GM21825 (cell line): ENCODE data around the gene HES1.
"Not testable (repeated sequence)": the region's sequence is repeated elsewhere in the genome, so short reads cannot be mapped to it uniquely, and the experiment has no call there.

Experiments used
- ATAC-seq: cut with Tn5 transposase; IDR thresholded peaks from one replicate; pipeline ENCODE4 v1.9.1; 2021; ENCODE audit warnings: mild to moderate bottlenecking, moderate library complexity; ENCODE audit not compliant: unreplicated experiment

Gene HES1

DNA sequence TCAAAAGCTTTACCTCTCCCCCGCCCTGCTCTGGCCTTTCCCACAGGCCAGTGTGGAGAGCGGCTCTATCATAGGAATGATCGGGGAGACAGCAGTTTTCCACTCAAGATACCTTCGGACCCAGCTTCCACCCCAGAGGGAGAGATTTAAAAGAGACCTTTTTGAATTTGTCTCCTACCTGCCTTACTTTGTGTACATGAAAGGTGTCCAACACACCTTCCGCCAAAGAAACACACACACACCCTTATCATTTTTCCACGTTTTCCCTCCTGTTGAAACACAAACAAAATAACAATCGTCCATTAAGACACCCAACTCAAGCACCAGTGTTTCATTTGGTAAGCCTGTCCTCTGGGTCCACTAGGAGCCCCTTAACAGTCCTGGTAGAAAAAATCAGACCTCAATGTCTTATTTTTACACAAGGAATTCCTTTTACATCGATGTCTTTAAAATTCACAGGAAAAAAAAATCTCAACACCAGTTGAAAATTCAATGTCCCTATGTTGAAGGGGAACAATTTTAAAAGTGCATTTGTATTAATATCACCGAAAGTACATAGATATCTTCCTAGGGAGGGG is 4.0 kb downstream of the HES1 start:
- ATAC-seq: no peak

DNA sequence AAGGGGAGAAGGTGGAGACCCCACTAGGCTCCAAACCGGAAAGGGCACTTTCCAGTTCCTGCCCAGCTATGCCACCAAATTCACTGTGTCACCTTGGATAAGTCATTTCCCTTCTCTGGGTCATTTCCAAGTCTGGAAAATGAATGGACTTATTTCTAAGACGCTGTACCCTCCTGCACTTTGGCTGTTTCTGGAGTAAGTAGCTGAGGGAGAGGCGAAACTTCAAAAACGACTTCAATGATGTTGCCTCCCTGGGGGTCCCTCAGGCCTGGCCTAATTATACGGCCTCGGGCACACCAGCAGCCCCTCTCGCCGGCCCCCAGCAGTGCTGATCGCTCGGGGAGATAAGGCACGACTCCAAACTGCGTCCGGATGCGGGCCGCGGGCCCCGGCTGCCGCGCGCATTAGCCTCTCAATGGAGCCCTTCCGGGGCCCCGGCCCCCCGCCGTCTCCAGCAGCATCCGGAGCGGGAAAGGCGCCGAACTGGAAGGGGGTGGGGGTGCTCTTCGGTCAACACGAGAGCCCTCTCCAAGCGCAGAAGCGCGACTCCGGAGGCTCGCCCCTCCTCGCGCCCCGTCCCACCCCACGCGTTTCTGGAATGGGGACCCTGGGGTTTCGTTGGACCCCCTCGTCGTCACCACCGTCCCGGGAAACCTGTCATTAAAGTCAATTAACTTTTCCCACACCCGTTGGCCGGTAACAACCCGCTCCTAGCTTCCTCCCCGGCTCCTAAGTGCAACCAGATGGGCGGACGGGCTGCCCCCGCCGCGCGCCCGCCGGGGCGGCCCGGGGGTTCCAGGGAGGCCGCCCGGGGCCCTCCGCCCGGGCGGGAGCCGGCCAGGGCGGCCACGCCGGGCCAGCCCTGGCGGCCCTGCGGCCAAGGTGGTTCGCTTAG is 4.8 kb downstream of the HES1 start:
- no peak for ATAC-seq

DNA sequence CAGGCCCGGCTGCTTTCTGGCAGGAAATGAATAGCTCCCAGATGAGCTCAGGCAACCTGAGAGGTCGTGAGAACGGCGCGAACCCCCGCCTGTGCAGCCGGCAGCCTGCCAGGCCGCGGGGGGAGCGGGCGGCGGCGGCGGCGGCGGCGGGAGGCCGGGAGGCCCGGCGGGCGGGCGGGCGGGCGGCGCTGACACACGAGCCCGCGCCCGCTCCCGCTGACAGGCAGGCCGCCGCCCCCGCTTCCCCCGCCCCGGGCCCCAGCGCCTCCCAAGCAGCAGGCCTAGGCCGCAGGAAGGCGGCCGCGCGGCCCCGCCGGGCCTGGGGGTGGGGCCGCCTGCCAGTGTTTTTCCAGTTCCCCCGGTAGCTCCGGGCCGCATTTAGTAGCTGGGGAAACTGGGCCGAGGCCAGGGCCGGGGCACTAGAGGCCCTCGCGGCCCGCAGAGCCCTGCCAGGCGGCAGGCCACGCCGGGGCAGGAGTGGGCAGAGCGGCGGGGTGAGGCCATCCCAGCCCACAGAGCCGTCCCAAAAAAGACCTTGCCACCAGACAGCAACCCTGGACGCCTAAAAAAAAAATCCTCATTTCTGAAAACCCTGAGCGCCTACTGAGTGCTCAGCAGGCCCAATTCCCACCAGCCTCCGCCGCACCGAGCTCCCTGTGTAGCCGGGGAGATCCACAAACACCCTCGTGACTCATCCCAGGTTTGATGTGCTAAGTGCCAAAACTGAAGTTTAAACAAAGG is 5.6 kb downstream of the HES1 start:
- peak; percentile 38 for ATAC-seq

- ATAC-seq: no peak
Measured at GRCh38 chr3:194142156-194142910, 6.4 kb downstream of the HES1 start.

DNA sequence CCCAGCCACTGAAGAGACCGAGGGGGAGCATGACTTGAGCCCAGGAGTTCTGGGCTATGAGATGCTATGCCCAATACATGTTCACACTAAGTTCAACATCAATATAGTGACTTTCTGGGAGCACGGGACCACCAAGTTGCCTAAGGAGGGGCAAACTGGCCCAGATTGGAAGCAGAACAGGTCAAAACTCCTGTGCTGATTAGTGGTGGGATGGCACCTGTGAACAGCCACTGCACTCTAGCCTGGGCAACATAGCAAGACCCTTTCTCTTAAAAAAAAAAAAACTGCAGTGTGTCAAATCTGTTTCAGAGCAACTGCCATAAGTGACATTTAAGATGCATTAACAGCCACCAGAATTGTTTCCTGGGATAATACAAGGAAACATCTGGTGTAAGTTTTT is 9.8 kb downstream of the HES1 start:
- no peak for ATAC-seq

- no peak for ATAC-seq
Measured at GRCh38 chr3:194147679-194148078, 11.7 kb downstream of the HES1 start.

GRCh38 chr3:194148383-194148782 is 12.4 kb downstream of the HES1 start:
- ATAC-seq: no peak

GRCh38 chr3:194150252-194150934 is 14.4 kb downstream of the HES1 start:
- ATAC-seq: no peak

- ATAC-seq: not testable (repeated sequence)
Measured at GRCh38 chr3:194150935-194151302, 15.0 kb downstream of the HES1 start.

GRCh38 chr3:194154346-194154745 is 18.4 kb downstream of the HES1 start:
- ATAC-seq: no peak

DNA sequence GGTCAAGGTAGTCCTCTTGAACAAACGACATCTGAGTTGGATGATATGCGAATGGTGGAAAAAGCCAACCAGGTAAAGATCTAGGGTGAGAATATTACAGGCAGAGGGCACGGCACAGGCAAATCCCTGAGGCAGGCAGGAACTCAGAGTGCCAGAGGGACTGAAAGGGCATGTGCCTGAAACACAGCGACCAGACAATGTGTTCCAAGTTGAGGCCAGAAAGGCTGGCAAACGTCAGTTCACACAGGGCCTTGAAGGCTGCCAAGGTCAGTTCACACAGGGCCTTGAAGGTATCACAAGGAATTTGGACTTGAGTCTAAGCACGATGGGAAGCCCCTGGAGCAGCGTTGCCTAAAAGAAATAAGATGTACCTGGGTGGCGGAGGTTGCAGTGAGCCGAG is 20.1 kb downstream of the HES1 start:
- ATAC-seq: no peak

GRCh38 chr3:194158942-194159439 is 23.0 kb downstream of the HES1 start:
- no peak for ATAC-seq

DNA sequence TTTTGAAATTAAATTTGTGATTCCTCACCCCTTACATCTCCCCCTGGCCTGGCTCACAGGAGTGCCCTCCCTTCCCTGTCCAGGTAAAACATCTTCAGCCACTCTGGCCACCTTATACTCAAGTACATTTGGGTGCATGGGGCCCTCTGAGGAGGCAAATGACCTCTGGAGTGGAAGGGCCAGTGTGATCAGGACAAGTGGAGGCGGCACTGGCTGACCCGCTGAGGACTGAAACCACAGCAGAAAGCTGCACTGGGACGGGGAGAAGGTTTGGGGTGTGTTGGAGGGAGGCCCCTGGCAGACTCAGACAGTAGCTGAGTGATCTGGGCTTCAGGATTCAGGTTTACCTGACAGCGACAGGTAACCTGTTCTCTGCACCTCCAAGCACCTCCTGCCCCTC is 24.2 kb downstream of the HES1 start:
- no peak for ATAC-seq

- ATAC-seq: no peak
Measured at GRCh38 chr3:194161131-194162045, 25.4 kb downstream of the HES1 start.

DNA sequence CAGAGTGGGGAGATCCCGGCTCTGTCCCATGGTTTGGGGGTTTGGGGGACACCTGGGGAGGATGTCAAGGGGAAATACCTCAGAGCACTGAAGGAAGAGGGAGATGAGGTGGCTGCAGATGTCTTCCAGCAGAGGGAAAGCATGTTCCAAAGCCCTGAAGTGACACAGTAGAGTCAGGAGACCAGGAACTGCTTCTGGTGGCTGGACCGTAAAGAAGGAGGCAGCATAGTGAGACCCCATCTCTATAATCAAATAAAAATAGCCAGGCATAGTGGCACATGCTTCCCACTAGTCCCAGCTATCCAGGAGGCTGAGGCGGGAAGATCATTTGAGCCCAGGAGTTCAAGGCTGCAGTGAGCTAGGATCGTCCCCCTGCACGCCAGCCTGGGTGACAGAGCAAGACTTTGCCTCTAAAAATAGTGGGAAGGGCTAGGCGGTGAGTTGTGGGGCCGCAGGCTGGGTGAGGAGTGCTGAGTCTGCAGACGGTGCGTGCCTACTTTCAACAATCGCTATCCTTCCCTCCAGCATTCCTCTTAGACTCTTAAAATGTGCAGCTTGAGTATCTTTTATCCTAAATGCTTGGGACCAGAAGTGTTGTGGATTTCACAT is 26.2 kb downstream of the HES1 start:
- no peak for ATAC-seq

GRCh38 chr3:194162817-194163584 is 27.1 kb downstream of the HES1 start:
- ATAC-seq: no peak

DNA sequence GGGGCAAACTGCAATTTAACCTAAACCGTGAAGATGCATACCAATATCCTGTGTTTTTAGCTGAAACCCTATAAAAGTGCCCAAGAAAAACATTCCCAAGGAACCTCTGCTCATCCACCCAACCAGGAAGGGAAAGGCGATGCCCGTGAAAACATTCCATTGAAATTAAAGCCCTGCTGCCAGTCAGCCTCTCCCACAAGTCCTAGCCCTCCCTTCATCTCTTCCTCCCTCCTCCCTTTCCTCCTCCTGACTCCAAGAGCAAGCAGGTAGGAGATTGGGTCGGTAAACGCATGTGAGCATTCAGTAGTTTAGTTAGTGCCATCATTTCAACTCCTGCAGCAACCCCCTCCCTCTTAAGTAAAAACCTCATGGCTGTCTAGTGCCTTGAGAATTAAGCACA is 27.7 kb downstream of the HES1 start:
- ATAC-seq: no peak

GRCh38 chr3:194164861-194165260 is 28.9 kb downstream of the HES1 start:
- no peak for ATAC-seq
